HG03439 (cell line): Measurements from ENCODE around the gene ANKS1B.
"Not testable (repeated sequence)": the region's sequence is repeated elsewhere in the genome, so short reads cannot be mapped to it uniquely, and the experiment has no call there.

ENCODE experiments used
- ATAC-seq: cut with Tn5 transposase; IDR thresholded peaks from one replicate; pipeline ENCODE4 v1.9.1; 2021; ENCODE audit warnings: mild to moderate bottlenecking, moderate library complexity; ENCODE audit not compliant: unreplicated experiment

The ANKS1B gene

GRCh38 chr12:99709619-99710018 is 275.1 kb downstream of the ANKS1B start:
- no peak for ATAC-seq

- no peak for ATAC-seq
These were observed 275.6 kb downstream of the ANKS1B start for GRCh38 chr12:99709116-99709515.

GRCh38 chr12:99707883-99708282 is 276.9 kb downstream of the ANKS1B start:
- no peak for ATAC-seq

GRCh38 chr12:99706736-99707473 is 277.8 kb downstream of the ANKS1B start:
- no peak for ATAC-seq

- ATAC-seq: no peak
These were observed 280.3 kb downstream of the ANKS1B start for GRCh38 chr12:99704458-99704857.

- ATAC-seq: no peak
These were observed 280.7 kb downstream of the ANKS1B start for GRCh38 chr12:99704036-99704435.

GRCh38 chr12:99700032-99700431 is 284.7 kb downstream of the ANKS1B start:
- ATAC-seq: no peak

GRCh38 chr12:99695050-99695449 is 289.7 kb downstream of the ANKS1B start:
- ATAC-seq: no peak

- no peak for ATAC-seq
These were observed 298.6 kb downstream of the ANKS1B start for GRCh38 chr12:99686142-99686541.

- ATAC-seq: no peak
These were observed 304.5 kb downstream of the ANKS1B start for GRCh38 chr12:99680276-99680675.

GRCh38 chr12:99670635-99671034 is 314.1 kb downstream of the ANKS1B start:
- no peak for ATAC-seq

- no peak for ATAC-seq
These were observed 325.9 kb downstream of the ANKS1B start for GRCh38 chr12:99658671-99659349.

GRCh38 chr12:99649551-99649950 is 335.2 kb downstream of the ANKS1B start:
- ATAC-seq: no peak

- no peak for ATAC-seq
These were observed 336.6 kb downstream of the ANKS1B start for GRCh38 chr12:99648183-99648582.

- ATAC-seq: no peak
These were observed 337.3 kb downstream of the ANKS1B start, which contains the start of gene GARIN6 for GRCh38 chr12:99647453-99647852. Gene GARIN6 (plus strand): TSS chr12:99647753. CDS start chr12:99648175, 422 bp downstream.

- ATAC-seq: no peak
These were observed 340.1 kb downstream of the ANKS1B start for GRCh38 chr12:99644629-99645028.

GRCh38 chr12:99627459-99627858 is 357.3 kb downstream of the ANKS1B start:
- no peak for ATAC-seq

- ATAC-seq: not testable (repeated sequence)
These were observed 360.1 kb downstream of the ANKS1B start for GRCh38 chr12:99624591-99624990.

- ATAC-seq: no peak
These were observed 364.6 kb downstream of the ANKS1B start for GRCh38 chr12:99620159-99620479.

- ATAC-seq: peak; percentile 95
These were observed 365.2 kb downstream of the ANKS1B start for GRCh38 chr12:99619389-99620158.

- no peak for ATAC-seq
These were observed 366.1 kb downstream of the ANKS1B start for GRCh38 chr12:99618657-99619056.

- ATAC-seq: no peak
These were observed 373.1 kb downstream of the ANKS1B start for GRCh38 chr12:99611599-99611998.
